Activated B cell treated with CpG ODN at 0.5 μM for 24 hours (primary cell): Measurements from ENCODE around the gene C2CD4C. TPM values are rescaled to one million over a fixed set of nuclear protein-coding genes. Genes with fewer than 3 reads are reported as not detected.

ENCODE experiments used
- ATAC-seq: fragments of 200-7000 bp; cut with Tn5 transposase; one replicate; pipeline ENCODE4 v1.10.0; 2021; ENCODE audit warnings: low read depth, mild to moderate bottlenecking, moderate library complexity
- CTCF ChIA-PET: fragments of 350-600 bp; sonication (Branson Sonifier 250); formaldehyde crosslinking; loops from one replicate; lab custom pipeline; 2021; ENCODE audit warnings: antibody characterized with exemption; lab: Charles Lee
- POLR2A ChIA-PET: fragments of 350-600 bp; sonication (Branson Sonifier 250); formaldehyde crosslinking; loops from one replicate; lab custom pipeline; 2021; ENCODE audit warnings: antibody characterized with exemption; lab: Charles Lee
- DNase-seq: peaks from one replicate; pipeline ENCODE4 v3.0.0; 2022
- H3K27ac Mint-ChIP-seq: one replicate; pipeline ENCODE4 v1.8.0; 2020; ENCODE audit warnings: mixed read lengths
- H3K27me3 Mint-ChIP-seq: one replicate; pipeline ENCODE4 v1.8.0; 2021; ENCODE audit warnings: mixed read lengths
- H3K36me3 Mint-ChIP-seq: one replicate; pipeline ENCODE4 v1.8.0; 2021; ENCODE audit warnings: low read depth, mixed read lengths
- H3K4me1 Mint-ChIP-seq: one replicate; pipeline ENCODE4 v1.8.0; 2021; ENCODE audit warnings: mixed read lengths
- H3K4me3 Mint-ChIP-seq: one replicate; pipeline ENCODE4 v1.8.0; 2020; ENCODE audit warnings: mild to moderate bottlenecking, mixed read lengths
- H3K9me3 Mint-ChIP-seq: one replicate; pipeline ENCODE4 v1.8.0; 2020; ENCODE audit warnings: mixed read lengths
- CTCF ChIP-seq: fragments of 200-600 bp; IDR thresholded peaks from one replicate; pipeline ENCODE4 v1.8.0; 2022; ENCODE audit warnings: antibody characterized with exemption, mild to moderate bottlenecking
- intact Hi-C: fragments of 100-400 bp; cut with micrococcal nuclease; formaldehyde crosslinking; loops from one replicate; pipeline ENCODE4 v1.15.1; 2024
- total RNA-seq: library from RNA; stranded (reverse); gene quantifications from 2 replicates; pipeline ENCODE4 v1.2.3, GENCODE V29; 2022

Gene C2CD4C
- not detected in 2 replicates for total RNA-seq

- TF ChIP-seq CTCF = no peak
- no peak for ATAC-seq
- CTCF ChIA-PET = no interaction called here
- Mint-ChIP-seq H3K9me3 (no peaks in the 10 kb centered on the region), H3K4me3 (peak within 1 kb of the TSS; percentile 75), H3K36me3 (no peaks in the 10 kb centered on the region), H3K27ac (no peak within 1 kb of the TSS), H3K27me3 (peaks cover 12% of the 10 kb centered on the region), H3K4me1 (peaks cover 6% of the 10 kb centered on the region)
- no peak for DNase-seq
- POLR2A ChIA-PET = interaction anchor here (0.7 kb wide), 1 partner anchor 13 kb away, joined by 3 read pairs; no protein-coding TSS in a partner anchor
- intact Hi-C loops = no loop called here
These were observed at the start of gene C2CD4C for GRCh38 chr19:408902-409515. TSS of gene C2CD4C (minus strand) at chr19:409147. CDS start at chr19:408361, 786 bp downstream.

- ATAC-seq (no peak), DNase-seq (no peak)
- POLR2A ChIA-PET = no interaction called here
- intact Hi-C loops = no loop called here
- CTCF ChIA-PET = no interaction called here
- H3K27ac Mint-ChIP-seq = no peak overlapping the region
- H3K36me3 Mint-ChIP-seq = no peaks in the 10 kb centered on the region
- no peak overlapping the region for H3K4me3 Mint-ChIP-seq
- H3K4me1 Mint-ChIP-seq = peaks cover 5% of the 10 kb centered on the region
- no peaks in the 10 kb centered on the region for H3K9me3 Mint-ChIP-seq
- no peak for TF ChIP-seq CTCF
- peaks cover 16% of the 10 kb centered on the region for H3K27me3 Mint-ChIP-seq
These were observed 49.4 kb upstream of the C2CD4C start for GRCh38 chr19:458091-459042.

- intact Hi-C loops = no loop called here
- Mint-ChIP-seq H3K9me3 (no peaks in the 10 kb centered on the region), H3K27me3 (peaks cover 16% of the 10 kb centered on the region), H3K4me3 (no peak overlapping the region), H3K27ac (no peak overlapping the region), H3K4me1 (peaks cover 5% of the 10 kb centered on the region), H3K36me3 (no peaks in the 10 kb centered on the region)
- DNase-seq = no peak
- POLR2A ChIA-PET = no interaction called here
- CTCF ChIA-PET = no interaction called here
- ATAC-seq = no peak
- TF ChIP-seq CTCF = no peak
These were observed 48.7 kb upstream of the C2CD4C start for GRCh38 chr19:457636-458035.

GRCh38 chr19:456547-457110 is 47.7 kb upstream of the C2CD4C start:
- no peaks in the 10 kb centered on the region for H3K36me3 Mint-ChIP-seq
- ChIA-PET POLR2A (no interaction called here), CTCF (no interaction called here)
- no peak for TF ChIP-seq CTCF
- ATAC-seq = no peak
- peaks cover 13% of the 10 kb centered on the region for H3K27me3 Mint-ChIP-seq
- no peak overlapping the region for H3K4me3 Mint-ChIP-seq
- intact Hi-C loops = no loop called here
- peaks cover 5% of the 10 kb centered on the region for H3K4me1 Mint-ChIP-seq
- no peaks in the 10 kb centered on the region for H3K9me3 Mint-ChIP-seq
- no peak overlapping the region for H3K27ac Mint-ChIP-seq
- no peak for DNase-seq
